HG02610 (cell line): ENCODE data around the gene RYR3.

Experiments used
- ATAC-seq: cut with Tn5 transposase; IDR thresholded peaks from one replicate; pipeline ENCODE4 v1.9.1; 2021; ENCODE audit warnings: mild to moderate bottlenecking, moderate library complexity; ENCODE audit not compliant: unreplicated experiment

Gene RYR3

GRCh38 chr15:33858836-33859235, 548.1 kb downstream of the RYR3 start:
- no peak for ATAC-seq

GRCh38 chr15:33859992-33860545, 549.3 kb downstream of the RYR3 start:
- no peak for ATAC-seq

GRCh38 chr15:33860754-33861153, 550.0 kb downstream of the RYR3 start:
- no peak for ATAC-seq

- no peak for ATAC-seq
Observed at GRCh38 chr15:33864360-33865075, 553.8 kb downstream of the RYR3 start.

GRCh38 chr15:33865416-33865815, 554.6 kb downstream of the RYR3 start:
- no peak for ATAC-seq

- no peak for ATAC-seq
Observed at GRCh38 chr15:33866101-33866737, 555.5 kb downstream of the RYR3 start.

GRCh38 chr15:33871980-33872379, 561.2 kb downstream of the RYR3 start:
- no peak for ATAC-seq

- no peak for ATAC-seq
Observed at GRCh38 chr15:33872416-33873106, 561.8 kb downstream of the RYR3 start.

- ATAC-seq = no peak
Observed at GRCh38 chr15:33874156-33874555, 563.4 kb downstream of the RYR3 start.

- no peak for ATAC-seq
Observed at GRCh38 chr15:33882921-33883320, 572.2 kb downstream of the RYR3 start.

GRCh38 chr15:33888176-33888575, 577.4 kb downstream of the RYR3 start:
- no peak for ATAC-seq

- ATAC-seq = peak; percentile 63
Observed at GRCh38 chr15:33894193-33894592, 583.4 kb downstream of the RYR3 start.

GRCh38 chr15:33902043-33902442, 591.3 kb downstream of the RYR3 start:
- ATAC-seq = no peak

- ATAC-seq = no peak
Observed at GRCh38 chr15:33903661-33904060, 592.9 kb downstream of the RYR3 start.

- no peak for ATAC-seq
Observed at GRCh38 chr15:33907326-33907725, 596.6 kb downstream of the RYR3 start.

GRCh38 chr15:33908406-33908805, 597.6 kb downstream of the RYR3 start:
- no peak for ATAC-seq

GRCh38 chr15:33910741-33911140, 600.0 kb downstream of the RYR3 start:
- no peak for ATAC-seq

- ATAC-seq = no peak
Observed at GRCh38 chr15:33912326-33912725, 601.6 kb downstream of the RYR3 start.

- no peak for ATAC-seq
Observed at GRCh38 chr15:33913459-33913858, 602.7 kb downstream of the RYR3 start.
